NCI-H1105 (cell line): ENCODE data around the gene CFLAR.
"Not testable (repeated sequence)": the region's sequence is repeated elsewhere in the genome, so short reads cannot be mapped to it uniquely, and the experiment has no call there.

Experiments
- DNase-seq: peaks from one replicate; lab custom pipeline; 2025; lab: John Stamatoyannopoulos, UW

Gene CFLAR

GRCh38 chr2:201116115-201116958 is at the start of gene CFLAR:
CFLAR (plus strand) TSS chr2:201116164; CDS start chr2:201129866, 13,702 bp downstream.
- DNase-seq, result peak; percentile 18

DNA sequence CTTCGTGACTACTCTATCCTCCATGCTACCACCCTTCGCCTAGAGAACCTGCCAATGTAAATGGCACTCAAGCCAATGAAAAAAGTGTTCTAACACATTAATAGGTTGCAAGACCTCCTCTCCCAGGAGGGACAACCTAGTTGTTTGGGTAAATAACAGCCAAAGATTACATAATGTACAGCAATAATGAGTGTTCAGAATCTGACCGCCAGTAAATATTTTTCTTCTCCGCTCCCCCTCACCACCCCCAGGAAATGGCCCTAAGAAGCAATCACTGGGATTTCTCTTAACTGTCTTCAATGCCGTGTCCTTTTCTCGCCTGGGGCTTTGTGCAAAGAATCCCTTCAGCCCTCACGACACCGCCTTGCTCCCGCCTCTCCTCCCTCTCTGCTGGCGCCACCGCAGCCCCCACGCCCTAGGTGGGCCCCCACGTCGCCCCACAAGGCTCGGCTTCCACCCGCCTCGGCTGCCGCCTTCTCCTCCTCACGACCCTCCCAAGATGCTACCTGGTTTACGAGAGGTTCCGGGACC is 45.0 kb upstream of the CFLAR start:
- peak; percentile 10 for DNase-seq

DNA sequence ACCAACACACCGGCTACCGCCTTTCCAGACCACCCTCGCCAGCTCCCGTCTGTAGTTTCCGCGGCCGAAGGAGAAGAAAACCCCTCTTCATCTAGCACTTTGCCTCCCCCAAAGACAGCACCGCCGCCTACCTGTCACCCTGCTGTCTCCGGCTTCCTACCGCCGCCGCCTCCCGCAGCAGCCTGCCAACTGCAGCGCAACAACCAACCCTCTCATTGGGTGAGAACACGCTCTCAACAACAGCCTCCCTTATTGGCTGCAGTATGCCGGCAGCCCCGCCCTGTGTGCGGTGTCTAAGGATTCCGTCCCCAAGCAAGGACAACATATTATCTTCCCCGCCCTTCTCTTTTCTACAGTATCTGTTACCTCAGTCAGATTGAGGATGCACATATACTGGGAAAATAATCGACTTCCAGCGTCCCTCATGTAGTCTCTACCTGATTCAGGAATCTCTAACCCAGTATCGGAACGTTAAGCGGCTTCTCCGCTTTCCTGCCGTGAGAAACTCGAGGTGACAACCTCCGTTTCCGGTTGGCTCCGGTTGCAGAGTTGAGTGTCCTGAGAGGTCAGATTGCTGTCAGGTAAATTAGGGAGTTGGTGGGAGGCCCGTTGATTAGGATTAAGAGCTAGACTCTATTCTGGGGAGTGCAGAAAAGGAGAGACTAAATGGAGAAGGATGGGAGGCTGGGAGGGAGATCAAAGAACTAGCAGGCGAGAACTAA is 44.3 kb upstream of the CFLAR start, which contains the start of the genes HYCC2 and NDUFB3:
TSS of gene HYCC2 (minus strand) at position 193 of the 722 bp plus-strand sequence. CDS start 47,662 bp downstream, outside the sequence.
TSS of gene NDUFB3 (plus strand) at position 523 of the 722 bp plus-strand sequence. CDS start 6,882 bp downstream, outside the sequence.
- peak; percentile 80 for DNase-seq

- DNase-seq, result no peak
Observed at GRCh38 chr2:201072201-201072530, 43.8 kb upstream of the CFLAR start.

DNA sequence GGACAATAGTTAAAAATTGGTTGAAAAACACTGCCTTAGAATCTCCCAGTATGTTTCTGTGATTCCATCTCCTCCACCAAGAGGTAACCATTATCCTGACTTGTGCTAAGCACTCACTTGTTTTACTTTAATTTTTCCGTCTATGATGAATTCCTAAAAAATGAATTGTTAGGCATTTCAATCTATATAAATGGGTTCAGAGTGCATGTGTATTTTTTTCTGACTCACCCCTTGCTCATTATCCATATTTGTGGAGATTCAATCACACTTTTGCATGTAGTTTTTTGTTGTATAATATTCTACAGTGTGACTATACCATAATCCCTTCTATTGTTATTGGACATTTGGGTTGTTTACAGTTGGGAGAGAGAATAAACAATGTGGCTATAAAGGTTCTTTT is 42.9 kb upstream of the CFLAR start:
- DNase-seq, result no peak

- no peak for DNase-seq
Observed at GRCh38 chr2:201074996-201075395, 41.0 kb upstream of the CFLAR start.

DNA sequence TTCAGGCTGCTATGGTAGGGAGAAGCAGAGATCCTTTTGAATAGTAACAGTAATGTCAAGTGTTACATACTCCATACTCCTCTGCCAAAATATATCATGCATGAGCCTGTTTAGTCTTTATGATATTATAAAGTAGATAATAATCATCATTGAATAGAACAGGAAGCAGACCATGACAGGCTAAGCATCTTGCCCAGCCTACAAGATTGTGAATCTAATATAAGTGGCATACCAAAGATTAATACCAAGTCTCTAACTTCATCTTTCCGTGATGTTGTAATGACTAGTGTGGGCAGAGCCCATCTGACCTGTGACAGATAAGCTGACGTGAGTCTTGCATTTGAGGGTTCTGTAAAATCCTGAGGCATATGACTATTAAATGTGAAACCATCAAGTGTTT is 31.1 kb upstream of the CFLAR start:
- DNase-seq, result no peak

DNA sequence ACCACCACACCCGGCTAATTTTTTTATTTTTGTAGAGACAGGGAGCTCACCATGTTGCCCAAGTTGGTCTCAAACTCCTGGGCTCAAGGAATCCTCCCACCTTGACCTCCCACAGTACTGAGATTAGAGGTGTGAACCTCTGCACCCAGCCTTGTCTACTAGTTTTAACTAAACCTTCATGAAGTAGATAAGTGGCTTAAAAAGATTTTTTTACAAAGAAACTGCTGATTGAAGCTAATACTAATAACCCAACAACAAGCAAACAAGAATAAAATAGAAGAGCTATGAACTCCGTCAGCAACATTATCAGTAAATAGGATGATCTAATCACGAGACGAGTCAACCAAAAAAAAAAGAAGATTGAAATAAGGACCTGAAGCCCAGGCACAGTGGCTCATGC is 25.4 kb upstream of the CFLAR start:
- no peak for DNase-seq

- no peak for DNase-seq
Observed at GRCh38 chr2:201093573-201093972, 22.4 kb upstream of the CFLAR start.

- no peak for DNase-seq
Observed at GRCh38 chr2:201100497-201100896, 15.5 kb upstream of the CFLAR start.

DNA sequence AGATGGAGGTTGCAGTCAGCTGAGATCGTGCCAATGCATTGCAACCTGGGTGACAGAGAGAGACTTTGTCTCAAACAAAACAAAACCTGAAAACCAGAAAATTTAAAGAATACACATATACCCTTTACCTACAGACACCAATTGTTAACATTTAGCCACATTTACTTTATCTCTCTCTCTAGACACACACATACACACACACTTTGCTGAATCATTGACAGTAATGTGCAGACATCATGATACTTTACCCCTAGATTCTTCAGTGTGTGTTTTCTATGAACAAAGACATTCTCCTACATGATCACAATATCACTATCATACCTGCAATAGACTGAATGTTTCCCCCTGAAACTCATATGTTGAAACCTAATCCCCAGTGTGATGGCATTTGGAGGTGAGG is 10.2 kb upstream of the CFLAR start:
- no peak for DNase-seq

DNA sequence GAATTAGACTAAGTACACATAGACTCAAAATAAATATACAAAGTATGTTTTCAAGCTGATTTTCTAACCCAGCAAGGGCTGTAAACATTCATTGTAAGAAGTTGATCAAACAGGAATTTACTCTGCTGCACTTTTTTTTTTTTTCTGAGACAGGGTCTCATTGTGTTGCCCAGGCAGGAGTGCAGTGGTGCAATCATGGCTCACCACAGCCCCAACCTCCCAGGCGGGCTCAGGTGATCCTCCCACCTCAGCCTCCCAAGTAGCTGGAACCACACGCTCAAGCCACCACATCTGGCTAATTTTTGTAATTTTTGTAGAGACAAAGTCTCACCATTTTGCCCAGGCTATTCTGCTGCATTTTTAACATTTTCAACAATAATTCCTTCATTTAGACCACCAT is 8.3 kb upstream of the CFLAR start:
- no peak for DNase-seq

DNA sequence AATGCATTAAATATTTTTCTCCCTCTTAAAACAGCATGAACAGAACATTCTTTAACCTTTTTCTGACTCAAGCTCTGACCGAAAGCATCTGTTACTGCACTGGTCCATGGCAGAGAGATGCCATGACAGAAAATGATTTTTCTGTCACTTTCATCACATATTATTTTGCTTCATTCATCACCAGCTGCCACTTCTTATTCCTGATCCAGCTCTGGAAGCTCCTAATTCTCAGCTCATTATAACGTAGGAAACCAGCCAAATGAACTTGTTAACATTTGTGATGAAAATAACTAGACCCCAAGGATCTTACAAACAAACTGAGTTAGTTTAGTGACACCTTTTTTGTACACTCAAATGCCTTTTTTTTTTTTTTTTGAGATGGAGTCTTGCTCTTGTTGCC is 7.6 kb upstream of the CFLAR start:
- DNase-seq, result no peak

DNA sequence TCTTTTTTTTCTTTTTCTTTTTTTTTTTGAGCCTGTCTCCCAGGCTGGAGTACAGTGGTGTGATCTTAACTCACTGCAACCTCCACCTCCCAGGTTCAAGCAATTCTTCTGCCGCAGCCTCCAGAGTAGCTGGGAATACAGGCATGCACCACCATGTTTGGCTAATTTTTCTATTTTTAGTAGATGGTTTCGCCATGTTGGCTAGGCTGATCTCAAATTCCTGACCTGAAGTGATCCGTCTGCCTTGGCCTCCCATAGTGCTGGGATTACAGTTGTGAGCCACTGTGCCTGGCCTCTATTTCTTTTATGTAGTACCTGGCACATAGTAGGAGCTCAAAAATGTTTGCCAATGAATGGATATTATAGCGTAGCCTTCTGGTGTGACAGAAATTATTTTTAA is 6.8 kb upstream of the CFLAR start:
- DNase-seq, result no peak

DNA sequence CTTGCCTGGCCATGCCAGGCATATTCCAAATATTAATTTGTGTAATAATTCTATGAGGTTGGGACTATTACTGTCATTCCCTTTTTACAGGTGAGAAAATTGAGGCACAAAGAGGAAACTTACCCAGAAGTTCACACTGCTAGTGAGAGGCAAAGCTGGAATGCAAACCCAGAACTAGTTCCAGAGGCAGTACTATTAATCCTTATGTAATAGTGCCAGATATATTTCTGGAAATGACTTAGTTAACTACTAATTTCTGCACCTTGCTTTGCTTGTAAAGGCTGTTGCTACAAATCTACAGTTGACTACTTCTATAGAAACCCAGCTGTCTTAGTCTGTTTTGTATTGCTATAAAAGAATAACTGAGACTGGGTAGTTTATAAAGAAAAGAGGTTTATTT is 5.3 kb upstream of the CFLAR start:
- DNase-seq, result no peak

- no peak for DNase-seq
Observed at GRCh38 chr2:201111096-201111495, 4.9 kb upstream of the CFLAR start.

- no peak for DNase-seq
Observed at GRCh38 chr2:201114350-201114749, 1.6 kb upstream of the CFLAR start.

GRCh38 chr2:201114846-201115245 is 1.1 kb upstream of the CFLAR start:
- no peak for DNase-seq

DNA sequence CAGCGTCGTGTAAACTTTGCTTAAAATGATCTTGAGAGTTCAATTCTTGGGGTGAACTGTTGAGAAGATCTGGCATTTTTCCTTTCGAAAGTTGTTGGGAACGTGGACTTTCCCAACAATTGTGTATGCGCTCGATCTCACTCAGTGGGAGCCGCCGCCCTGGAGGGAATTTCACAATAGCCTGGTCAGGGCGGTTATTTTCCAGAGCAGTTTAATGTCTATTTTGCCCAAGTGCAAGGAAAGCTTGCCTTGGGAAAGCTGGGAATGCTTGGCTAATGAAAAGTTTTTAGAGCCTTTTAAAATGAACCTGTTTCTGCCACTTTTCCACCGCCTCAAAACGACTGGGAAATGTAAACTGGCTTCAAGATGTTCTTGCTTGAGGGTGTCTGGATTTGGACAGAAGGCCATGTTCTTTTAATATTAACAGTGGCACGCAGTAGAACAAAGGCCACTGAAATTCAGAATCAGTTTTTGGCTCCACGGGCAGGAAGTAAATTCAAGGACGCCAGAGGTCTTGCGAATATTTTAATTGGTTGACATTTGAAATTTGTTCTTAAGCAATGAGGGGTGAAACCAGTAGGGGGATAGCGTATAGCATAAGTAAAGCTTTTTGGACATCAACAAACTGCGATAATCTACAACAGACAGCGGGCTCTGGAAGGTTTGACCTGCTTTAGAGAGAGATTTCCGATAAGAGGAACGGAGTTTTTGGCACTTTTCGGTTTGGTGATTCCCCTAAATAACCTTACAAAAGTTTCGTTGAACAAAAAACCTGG is 1.2 kb downstream of the CFLAR start:
- DNase-seq, result peak; percentile 19

GRCh38 chr2:201117735-201118094 is 1.8 kb downstream of the CFLAR start:
- not testable (repeated sequence) for DNase-seq

GRCh38 chr2:201118121-201118960 is 2.4 kb downstream of the CFLAR start:
- DNase-seq, result peak; percentile 86
